Measurements from ENCODE around the gene ASXL2. TPM values are rescaled to one million over a fixed set of nuclear protein-coding genes. Genes with fewer than 3 reads are reported as not detected.

ASXL2 gene
- total RNA-seq, 1 experiment from 2014 or later: 35.7 TPM

DNA sequence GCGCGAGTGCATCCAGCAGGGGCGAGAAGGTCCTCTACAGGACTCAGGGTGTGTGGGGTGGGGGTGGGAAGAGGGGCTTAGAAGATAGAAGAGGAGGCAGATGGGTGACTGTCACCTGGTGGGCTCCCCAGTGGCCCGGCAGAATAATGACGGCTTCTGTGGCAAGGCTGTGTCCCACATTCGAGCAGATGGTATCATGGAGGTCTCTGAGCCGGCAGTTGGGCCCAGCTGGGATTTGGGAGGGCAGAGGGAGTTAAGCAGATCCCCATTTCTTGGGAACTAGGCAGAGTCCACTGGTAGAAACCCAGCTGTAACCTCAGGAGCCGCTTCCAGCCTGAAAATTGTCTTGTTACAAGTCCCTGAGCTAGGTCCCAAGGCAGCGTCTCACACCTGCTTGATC, 176.5 kb downstream of the ASXL2 start:
- ChIA-PET POLR2A (no interaction called here), CTCF (interaction anchor here (0.7 to 1.3 kb wide), 4 partner anchors 16 to 471 kb away, joined by 3 to 10 read pairs (median 6); no protein-coding TSS in a partner anchor)
- BruUV-seq (replicated peaks): no TSS peak
- Mint-ChIP-seq H3K4me3 (ENCODE audit: unreplicated experiment) (no peak overlapping the region), H3K4me1 (ENCODE audit: low read depth, unreplicated experiment) (no peaks in the 10 kb centered on the region), H3K27me3 (ENCODE audit: insufficient read depth, unreplicated experiment) (no peaks in the 10 kb centered on the region), H3K9me3 (ENCODE audit: unreplicated experiment) (no peaks in the 10 kb centered on the region), H3K36me3 (ENCODE audit: insufficient read depth, unreplicated experiment) (no peaks in the 10 kb centered on the region), H3K27ac (ENCODE audit: unreplicated experiment) (no peak overlapping the region)
- Histone ChIP-seq H3K9me3 (no peaks in the 10 kb centered on the region), H3K36me3 (ENCODE audit: control insufficient read depth, insufficient read depth, low read length) (no peaks in the 10 kb centered on the region), H3K4me1 (no peaks in the 10 kb centered on the region), H3K27me3 (replicated peaks; ENCODE audit: control insufficient read depth, insufficient read depth, low read length) (no peaks in the 10 kb centered on the region), H3K4me3 (ENCODE audit: low read depth, low read length) (no peak overlapping the region)
- intact Hi-C loops (cut with micrococcal nuclease; ENCODE audit: unreplicated experiment): loop anchor here (2.0 to 5.0 kb wide), 2 partner anchors 29 to 40 kb away; partner anchors contain the start of gene DTNB
- TF ChIP-seq, protein P1, sequence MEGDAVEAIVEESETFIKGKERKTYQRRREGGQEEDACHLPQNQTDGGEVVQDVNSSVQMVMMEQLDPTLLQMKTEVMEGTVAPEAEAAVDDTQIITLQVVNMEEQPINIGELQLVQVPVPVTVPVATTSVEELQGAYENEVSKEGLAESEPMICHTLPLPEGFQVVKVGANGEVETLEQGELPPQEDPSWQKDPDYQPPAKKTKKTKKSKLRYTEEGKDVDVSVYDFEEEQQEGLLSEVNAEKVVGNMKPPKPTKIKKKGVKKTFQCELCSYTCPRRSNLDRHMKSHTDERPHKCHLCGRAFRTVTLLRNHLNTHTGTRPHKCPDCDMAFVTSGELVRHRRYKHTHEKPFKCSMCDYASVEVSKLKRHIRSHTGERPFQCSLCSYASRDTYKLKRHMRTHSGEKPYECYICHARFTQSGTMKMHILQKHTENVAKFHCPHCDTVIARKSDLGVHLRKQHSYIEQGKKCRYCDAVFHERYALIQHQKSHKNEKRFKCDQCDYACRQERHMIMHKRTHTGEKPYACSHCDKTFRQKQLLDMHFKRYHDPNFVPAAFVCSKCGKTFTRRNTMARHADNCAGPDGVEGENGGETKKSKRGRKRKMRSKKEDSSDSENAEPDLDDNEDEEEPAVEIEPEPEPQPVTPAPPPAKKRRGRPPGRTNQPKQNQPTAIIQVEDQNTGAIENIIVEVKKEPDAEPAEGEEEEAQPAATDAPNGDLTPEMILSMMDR (IDR thresholded peaks at IDR 0.05; ENCODE audit: insufficient read depth in 1 of 2, low read depth in 1 of 2, low read length in 1 of 2, severe bottlenecking in 1 of 2, unreplicated experiment in 1 of 2): no peak
- no peak for DNase-seq

DNA sequence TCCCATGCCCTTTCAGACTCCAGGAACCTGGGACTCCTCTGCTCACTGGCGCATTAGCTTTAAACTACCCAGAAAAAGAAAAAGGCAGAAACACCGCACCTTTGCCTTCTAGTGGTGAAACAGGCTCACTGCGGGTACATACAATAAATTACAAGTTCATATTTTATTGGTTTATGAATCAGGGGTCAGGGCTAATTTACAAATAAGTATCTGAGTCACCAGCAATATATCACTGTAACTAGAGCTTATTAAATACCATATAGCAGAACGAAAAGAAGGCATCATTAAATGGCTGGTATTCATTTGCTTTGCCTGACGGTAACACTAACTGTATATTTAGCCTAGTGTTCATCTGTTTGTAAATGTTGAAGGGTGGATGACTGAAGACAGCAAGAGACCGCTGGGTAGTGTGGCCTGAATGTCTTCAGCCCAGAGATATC, 178.0 kb downstream of the ASXL2 start:
- Histone ChIP-seq H3K4me3 (ENCODE audit: low read depth, low read length) (no peak overlapping the region), H3K36me3 (ENCODE audit: control insufficient read depth, insufficient read depth, low read length) (no peaks in the 10 kb centered on the region), H3K4me1 (no peaks in the 10 kb centered on the region), H3K9me3 (no peaks in the 10 kb centered on the region), H3K27me3 (replicated peaks; ENCODE audit: control insufficient read depth, insufficient read depth, low read length) (no peaks in the 10 kb centered on the region)
- CTCF ChIA-PET: interaction anchor here (0.6 to 4.3 kb wide), 13 partner anchors 9 to 338 kb away, joined by 3 to 74 read pairs (median 4); partner anchors contain the start of gene DTNB
- POLR2A ChIA-PET: no interaction called here
- Mint-ChIP-seq H3K9me3 (ENCODE audit: unreplicated experiment) (no peaks in the 10 kb centered on the region), H3K36me3 (ENCODE audit: insufficient read depth, unreplicated experiment) (no peaks in the 10 kb centered on the region), H3K27ac (ENCODE audit: unreplicated experiment) (no peak overlapping the region), H3K4me3 (ENCODE audit: unreplicated experiment) (no peak overlapping the region), H3K4me1 (ENCODE audit: low read depth, unreplicated experiment) (no peaks in the 10 kb centered on the region), H3K27me3 (ENCODE audit: insufficient read depth, unreplicated experiment) (no peaks in the 10 kb centered on the region)
- intact Hi-C loops (cut with micrococcal nuclease; ENCODE audit: unreplicated experiment): loop anchor here (1.0 to 5.0 kb wide), 3 partner anchors 27 to 93 kb away; partner anchors contain the start of gene DTNB
- BruUV-seq (replicated peaks): no TSS peak
- TF ChIP-seq, protein P1 (IDR thresholded peaks at IDR 0.05; ENCODE audit: insufficient read depth in 1 of 2, low read depth in 1 of 2, low read length in 1 of 2, severe bottlenecking in 1 of 2, unreplicated experiment in 1 of 2): peak; percentile 71 to 82
- peak; percentile 56 to 64 for DNase-seq

DNA sequence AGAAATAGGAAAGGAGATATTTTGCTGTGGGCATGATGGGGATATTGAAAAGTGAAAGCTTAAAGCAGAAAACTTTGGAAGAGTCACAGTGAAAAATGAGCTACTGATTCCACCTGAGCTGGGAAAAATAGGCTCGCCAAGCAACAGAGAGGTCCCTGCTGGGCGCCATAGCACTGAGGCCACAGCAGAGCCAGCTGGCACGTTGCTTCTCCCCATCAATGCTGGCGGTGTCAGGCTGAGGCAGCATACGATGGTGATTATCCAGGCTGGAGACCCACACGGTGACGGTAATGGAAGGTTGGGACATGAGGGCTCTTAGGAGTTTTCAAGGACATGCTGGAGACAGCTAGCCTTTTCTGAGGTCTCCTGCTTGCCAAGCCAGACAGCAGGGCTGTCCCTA, 179.1 kb downstream of the ASXL2 start:
- POLR2A ChIA-PET: no interaction called here
- H3K4me3 Mint-ChIP-seq (ENCODE audit: unreplicated experiment): no peak overlapping the region
- no peaks in the 10 kb centered on the region for H3K4me1 Mint-ChIP-seq (ENCODE audit: low read depth, unreplicated experiment)
- CTCF ChIA-PET: interaction anchor here (0.6 to 4.3 kb wide), 3 partner anchors 19 to 92 kb away, joined by 3 to 74 read pairs (median 8); no protein-coding TSS in a partner anchor
- TF ChIP-seq, protein P1 (IDR thresholded peaks at IDR 0.05; ENCODE audit: insufficient read depth in 1 of 2, low read depth in 1 of 2, low read length in 1 of 2, severe bottlenecking in 1 of 2, unreplicated experiment in 1 of 2): no peak
- no peak overlapping the region for H3K27ac Mint-ChIP-seq (ENCODE audit: unreplicated experiment)
- intact Hi-C loops (cut with micrococcal nuclease; ENCODE audit: unreplicated experiment): no loop called here
- H3K9me3 ChIP-seq: no peaks in the 10 kb centered on the region
- H3K36me3 ChIP-seq (ENCODE audit: control insufficient read depth, insufficient read depth, low read length): no peaks in the 10 kb centered on the region
- H3K4me3 ChIP-seq (ENCODE audit: low read depth, low read length): no peak overlapping the region
- no peaks in the 10 kb centered on the region for H3K36me3 Mint-ChIP-seq (ENCODE audit: insufficient read depth, unreplicated experiment)
- H3K4me1 ChIP-seq: no peaks in the 10 kb centered on the region
- H3K27me3 ChIP-seq (replicated peaks; ENCODE audit: control insufficient read depth, insufficient read depth, low read length): no peaks in the 10 kb centered on the region
- H3K27me3 Mint-ChIP-seq (ENCODE audit: insufficient read depth, unreplicated experiment): no peaks in the 10 kb centered on the region
- no peak for DNase-seq
- H3K9me3 Mint-ChIP-seq (ENCODE audit: unreplicated experiment): no peaks in the 10 kb centered on the region
- BruUV-seq (replicated peaks): no TSS peak
